WERI-Rb-1 (cell line): ENCODE measurements around the gene CEP85L.

Source experiments
- DNase-seq: peaks from one replicate; pipeline ENCODE4 v3.0.0-alpha.2; 2020
- H3K27ac ChIP-seq: fragments of 250-450 bp; sonication (Bioruptor Pico); 2 replicates; pipeline ENCODE4 v1.5.1; 2020; ENCODE audit warnings: mild to moderate bottlenecking, moderate library complexity
- H3K27me3 ChIP-seq: fragments of 250-450 bp; sonication (Bioruptor Pico); 2 replicates; pipeline ENCODE4 v1.5.1; 2021; ENCODE audit warnings: mild to moderate bottlenecking, low read depth, moderate library complexity; ENCODE audit not compliant: insufficient read depth, severe bottlenecking
- H3K36me3 ChIP-seq: fragments of 250-450 bp; sonication (Bioruptor Pico); 2 replicates; pipeline ENCODE4 v1.5.1; 2020; ENCODE audit warnings: mild to moderate bottlenecking, moderate library complexity
- H3K4me3 ChIP-seq: 2 replicates; pipeline ENCODE4 v1.5.1; 2011; ENCODE audit warnings: low read depth, mild to moderate bottlenecking, control low read depth, low read length
- H3K9me3 ChIP-seq: fragments of 250-450 bp; sonication (Bioruptor Pico); 2 replicates; pipeline ENCODE4 v1.5.1; 2021; ENCODE audit warnings: mild to moderate bottlenecking, moderate library complexity; ENCODE audit not compliant: severe bottlenecking
- CTCF ChIP-seq: IDR thresholded peaks from 2 replicates; pipeline ENCODE4 v1.5.1; 2011; ENCODE audit warnings: low read depth, mild to moderate bottlenecking, control low read depth, inconsistent platforms, low read length

Gene CEP85L

GRCh38 chr6:118530942-118531341 lies 120.4 kb downstream of the CEP85L start:
- no peaks in the 10 kb centered on the region for H3K27me3 ChIP-seq
- no peaks in the 10 kb centered on the region for H3K36me3 ChIP-seq
- no peak for TF ChIP-seq CTCF
- no peaks in the 10 kb centered on the region for H3K9me3 ChIP-seq
- no peak overlapping the region for H3K4me3 ChIP-seq
- H3K27ac ChIP-seq: no peak overlapping the region
- no peak for DNase-seq

GRCh38 chr6:118529756-118530155 lies 121.6 kb downstream of the CEP85L start:
- Histone ChIP-seq H3K36me3 (no peaks in the 10 kb centered on the region), H3K9me3 (no peaks in the 10 kb centered on the region), H3K4me3 (no peak overlapping the region), H3K27me3 (no peaks in the 10 kb centered on the region), H3K27ac (no peak overlapping the region)
- TF ChIP-seq CTCF: no peak
- DNase-seq: no peak

GRCh38 chr6:118528129-118528528 lies 123.3 kb downstream of the CEP85L start:
- TF ChIP-seq CTCF: no peak
- Histone ChIP-seq H3K27ac (no peak overlapping the region), H3K36me3 (peaks cover 3% of the 10 kb centered on the region), H3K9me3 (no peaks in the 10 kb centered on the region), H3K4me3 (no peak overlapping the region), H3K27me3 (no peaks in the 10 kb centered on the region)
- no peak for DNase-seq

GRCh38 chr6:118525913-118526780 lies 125.2 kb downstream of the CEP85L start:
- Histone ChIP-seq H3K27ac (no peak overlapping the region), H3K36me3 (peaks cover 3% of the 10 kb centered on the region), H3K27me3 (no peaks in the 10 kb centered on the region), H3K4me3 (no peak overlapping the region), H3K9me3 (no peaks in the 10 kb centered on the region)
- no peak for DNase-seq
- TF ChIP-seq CTCF: no peak

- Histone ChIP-seq H3K36me3 (peaks cover 3% of the 10 kb centered on the region), H3K27ac (no peak overlapping the region), H3K9me3 (no peaks in the 10 kb centered on the region), H3K27me3 (no peaks in the 10 kb centered on the region), H3K4me3 (no peak overlapping the region)
- TF ChIP-seq CTCF: no peak
- DNase-seq: no peak
These were observed 126.7 kb downstream of the CEP85L start for GRCh38 chr6:118524686-118525085.

GRCh38 chr6:118523216-118523615 lies 128.2 kb downstream of the CEP85L start:
- H3K4me3 ChIP-seq: no peak overlapping the region
- no peak overlapping the region for H3K27ac ChIP-seq
- H3K36me3 ChIP-seq: peaks cover 3% of the 10 kb centered on the region
- H3K27me3 ChIP-seq: no peaks in the 10 kb centered on the region
- no peak for DNase-seq
- no peak for TF ChIP-seq CTCF
- no peaks in the 10 kb centered on the region for H3K9me3 ChIP-seq
